ENCODE data around the gene STK32A. TPM values are rescaled to one million over a fixed set of nuclear protein-coding genes. Genes with fewer than 3 reads are reported as not detected.
A peak's percentile ranks its signal among the peaks of the same experiment; 100 is the strongest.

The STK32A gene
- not detected for total RNA-seq

DNA sequence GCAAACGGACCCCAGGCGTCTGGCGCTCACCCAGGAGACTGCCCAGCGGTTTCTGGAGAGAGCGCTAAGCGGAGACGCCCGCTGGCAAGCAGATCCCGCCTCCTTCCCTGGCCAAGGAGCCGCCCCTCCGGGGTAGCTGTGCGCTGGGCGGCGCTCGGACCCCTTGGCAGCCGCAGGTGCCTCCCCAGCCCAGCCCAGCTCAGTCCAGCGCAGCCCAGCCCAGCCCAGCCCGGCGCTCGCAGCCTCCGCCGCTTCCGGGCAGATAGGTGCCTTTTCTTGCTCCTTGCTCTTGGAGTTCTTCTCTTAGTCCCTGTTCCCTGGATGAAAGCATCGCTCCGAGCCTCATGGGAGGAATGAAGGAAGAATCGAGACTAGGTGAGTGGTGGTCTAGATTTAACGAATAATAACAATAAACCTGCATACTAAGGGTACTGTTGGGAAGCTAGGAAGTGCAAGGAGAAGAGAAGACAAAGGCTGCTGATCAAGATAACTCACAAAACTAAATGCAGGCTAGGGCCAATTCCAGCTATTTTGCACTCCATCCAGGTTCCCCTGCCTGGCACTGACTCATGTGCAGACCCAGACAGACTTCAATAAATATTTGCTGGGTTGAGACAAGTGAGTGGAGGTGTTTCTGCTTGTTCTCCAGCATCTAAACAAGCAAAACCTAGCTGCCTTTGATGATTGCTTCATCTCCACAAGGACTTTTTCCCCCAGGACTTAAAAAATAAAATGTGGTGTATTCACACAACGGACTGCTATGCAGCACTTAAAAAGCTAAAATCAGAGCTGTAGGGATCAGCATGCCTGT is at the start of gene STK32A:
Gene STK32A (plus strand): TSS at position 202 of the 811 bp plus-strand sequence. CDS start 4,609 bp downstream, outside the sequence.
- H3K36me3 Mint-ChIP-seq = no peaks in the 10 kb centered on the region
- CTCF ChIA-PET = no interaction called here
- peaks cover 1% of the 10 kb centered on the region for H3K4me1 Mint-ChIP-seq
- H3K4me3 Mint-ChIP-seq = no peak within 1 kb of the TSS
- ATAC-seq = no peak
- H3K27me3 Mint-ChIP-seq = peaks cover 27% of the 10 kb centered on the region
- no peak for DNase-seq
- no peaks in the 10 kb centered on the region for H3K9me3 Mint-ChIP-seq (ENCODE audit: low read depth)
- no peak within 1 kb of the TSS for H3K27ac Mint-ChIP-seq

DNA sequence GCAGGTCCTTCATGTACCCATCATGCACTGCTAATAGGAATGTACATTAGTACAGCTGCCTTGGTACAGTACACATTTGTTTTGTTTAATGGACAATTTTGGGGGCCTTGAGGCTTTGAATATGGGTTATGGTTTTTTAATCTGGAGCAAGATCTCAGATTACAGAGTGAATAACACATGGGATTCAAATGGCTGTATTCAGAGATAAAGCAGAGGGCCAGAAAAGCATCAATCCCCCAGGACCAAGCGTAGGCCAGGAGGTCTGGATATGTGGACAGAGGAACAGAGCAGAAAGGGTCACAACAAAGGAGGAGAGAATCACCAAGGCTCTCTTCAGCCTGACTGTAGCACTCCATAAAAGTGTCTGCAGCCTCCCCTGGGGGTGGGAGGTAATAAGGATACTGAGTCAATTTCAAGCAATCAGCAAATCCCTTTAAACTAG is 47.7 kb upstream of the STK32A start:
- no peak for DNase-seq
- Mint-ChIP-seq H3K27ac (no peak overlapping the region), H3K36me3 (no peaks in the 10 kb centered on the region), H3K27me3 (peaks cover 6% of the 10 kb centered on the region), H3K9me3 (ENCODE audit: low read depth) (no peaks in the 10 kb centered on the region), H3K4me1 (peaks cover 2% of the 10 kb centered on the region), H3K4me3 (no peak overlapping the region)
- CTCF ChIA-PET = interaction anchor here (0.6 to 2.6 kb wide), 4 partner anchors 220 to 653 kb away, joined by 3 to 22 read pairs (median 3); no protein-coding TSS in a partner anchor
- no peak for ATAC-seq

DNA sequence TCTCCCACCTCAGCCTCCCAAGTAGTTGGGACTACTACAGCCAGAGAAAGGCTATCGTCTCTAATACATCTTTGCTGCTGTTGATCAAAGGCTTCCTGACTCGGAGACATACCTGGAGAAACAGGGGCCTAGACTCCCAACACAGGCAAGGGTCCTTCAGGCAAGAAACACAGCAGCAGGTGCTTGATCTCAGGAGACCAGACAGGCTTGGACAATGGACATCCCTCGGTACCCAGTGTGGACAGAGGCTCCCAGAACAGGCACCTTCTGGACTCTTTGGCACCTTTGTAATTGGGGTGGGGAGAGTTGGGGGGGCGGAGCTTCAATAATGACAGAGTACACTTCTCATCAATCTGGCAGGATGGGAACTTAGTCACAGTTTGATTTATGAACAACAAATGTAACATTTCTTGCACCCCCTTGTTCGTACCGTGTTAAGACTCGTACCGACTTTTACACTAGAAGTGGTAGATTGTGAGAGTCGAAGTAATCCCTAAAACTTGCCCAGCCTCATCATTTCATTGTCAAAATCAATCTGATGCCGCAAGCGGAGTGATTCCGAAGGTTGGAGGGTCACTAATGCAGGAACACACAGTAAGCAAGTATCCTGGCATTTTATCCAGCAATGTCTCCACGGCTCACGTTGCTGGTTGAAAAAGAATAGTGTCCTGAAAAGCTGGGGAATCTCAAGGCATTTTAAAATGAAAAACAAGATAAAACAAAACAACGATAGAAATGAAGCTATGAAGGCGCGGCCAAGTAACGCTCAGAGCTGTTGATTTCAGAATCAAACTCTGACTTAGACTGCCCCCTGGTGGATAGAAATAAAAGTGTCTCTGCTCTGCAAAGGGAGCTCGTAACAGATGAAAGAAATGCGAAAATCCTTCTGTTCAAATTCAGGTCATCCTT is 46.4 kb upstream of the STK32A start:
- no peaks in the 10 kb centered on the region for H3K36me3 Mint-ChIP-seq
- H3K27ac Mint-ChIP-seq = no peak overlapping the region
- peak; percentile 63 for ATAC-seq
- no peak overlapping the region for H3K4me3 Mint-ChIP-seq
- CTCF ChIA-PET = interaction anchor here (0.6 to 2.6 kb wide), 40 partner anchors 9 to 742 kb away, joined by 3 to 40 read pairs (median 4); partner anchors contain the start of gene PPP2R2B
- no peaks in the 10 kb centered on the region for H3K9me3 Mint-ChIP-seq (ENCODE audit: low read depth)
- H3K27me3 Mint-ChIP-seq = peaks cover 9% of the 10 kb centered on the region
- peak; percentile 52 for DNase-seq
- peaks cover 2% of the 10 kb centered on the region for H3K4me1 Mint-ChIP-seq

DNA sequence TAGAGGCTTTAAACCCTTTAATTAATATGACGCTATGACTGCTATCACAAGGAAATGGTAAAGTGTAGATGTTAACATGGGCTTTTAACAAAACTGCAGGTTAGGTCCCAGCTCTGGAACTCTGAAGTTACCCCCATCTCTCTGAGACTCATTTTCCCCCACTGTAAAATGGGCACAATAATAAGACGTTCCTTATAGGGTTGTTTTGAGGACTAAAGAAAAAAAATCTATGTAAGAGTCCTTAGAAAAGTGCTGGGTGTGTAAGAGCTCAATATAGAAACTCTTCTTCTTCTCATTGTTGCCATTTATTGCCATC is 45.8 kb upstream of the STK32A start:
- ATAC-seq (no peak), DNase-seq (no peak)
- no peak overlapping the region for H3K4me3 Mint-ChIP-seq
- no peaks in the 10 kb centered on the region for H3K9me3 Mint-ChIP-seq (ENCODE audit: low read depth)
- H3K36me3 Mint-ChIP-seq = no peaks in the 10 kb centered on the region
- peaks cover 9% of the 10 kb centered on the region for H3K27me3 Mint-ChIP-seq
- H3K4me1 Mint-ChIP-seq = peaks cover 2% of the 10 kb centered on the region
- CTCF ChIA-PET = interaction anchor here (0.6 to 2.6 kb wide), 39 partner anchors 9 to 743 kb away, joined by 3 to 40 read pairs (median 4); partner anchors contain the start of gene PPP2R2B
- H3K27ac Mint-ChIP-seq = no peak overlapping the region

DNA sequence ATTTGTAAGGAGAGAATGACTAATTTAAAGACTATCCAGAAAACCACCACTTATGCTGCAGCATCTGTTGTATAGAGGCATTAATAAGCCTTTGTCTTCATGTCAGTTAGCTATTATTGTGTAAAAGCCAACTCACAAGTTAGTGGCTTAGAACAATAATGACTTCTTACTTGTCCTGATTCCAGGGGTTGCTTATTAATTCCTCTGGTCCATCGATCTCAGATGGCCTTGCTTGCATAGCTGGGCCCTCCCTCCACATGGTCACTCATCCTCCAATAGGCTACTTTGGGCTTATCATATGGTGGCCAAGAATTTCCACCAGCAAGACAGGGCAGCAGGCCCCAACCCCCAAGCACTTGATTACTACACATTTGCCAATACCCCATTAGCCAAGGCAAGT is 44.5 kb upstream of the STK32A start:
- Mint-ChIP-seq H3K36me3 (no peaks in the 10 kb centered on the region), H3K4me3 (no peak overlapping the region), H3K27me3 (peaks cover 9% of the 10 kb centered on the region), H3K4me1 (peaks cover 2% of the 10 kb centered on the region), H3K27ac (no peak overlapping the region), H3K9me3 (ENCODE audit: low read depth) (no peaks in the 10 kb centered on the region)
- CTCF ChIA-PET = interaction anchor here (2.3 kb wide), 1 partner anchor 11 kb away, joined by 29 read pairs; no protein-coding TSS in a partner anchor
- no peak for ATAC-seq
- DNase-seq = no peak

DNA sequence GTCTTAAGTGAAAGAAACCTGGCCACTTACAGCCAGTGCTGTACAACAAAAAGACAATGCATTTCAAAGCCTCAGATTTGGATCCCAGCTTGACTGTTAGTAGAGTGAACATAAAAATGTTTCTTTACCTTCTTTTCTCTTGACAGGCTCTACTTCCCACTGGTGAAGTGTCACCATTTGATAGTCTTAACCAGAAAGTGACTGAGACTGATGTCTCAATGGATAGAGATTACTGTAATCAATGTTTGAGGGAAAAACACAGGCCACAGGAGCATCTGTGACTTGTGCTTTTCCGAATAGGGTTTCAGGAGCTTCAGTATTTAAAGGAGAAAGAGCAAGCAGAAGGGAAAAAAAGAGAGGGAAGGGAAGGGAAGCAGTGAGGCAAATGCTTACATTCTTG is 41.7 kb upstream of the STK32A start:
- Mint-ChIP-seq H3K27ac (no peak overlapping the region), H3K36me3 (no peaks in the 10 kb centered on the region), H3K4me1 (peaks cover 2% of the 10 kb centered on the region), H3K9me3 (ENCODE audit: low read depth) (no peaks in the 10 kb centered on the region), H3K27me3 (peaks cover 5% of the 10 kb centered on the region), H3K4me3 (no peak overlapping the region)
- DNase-seq (no peak), ATAC-seq (no peak)
- CTCF ChIA-PET = no interaction called here

DNA sequence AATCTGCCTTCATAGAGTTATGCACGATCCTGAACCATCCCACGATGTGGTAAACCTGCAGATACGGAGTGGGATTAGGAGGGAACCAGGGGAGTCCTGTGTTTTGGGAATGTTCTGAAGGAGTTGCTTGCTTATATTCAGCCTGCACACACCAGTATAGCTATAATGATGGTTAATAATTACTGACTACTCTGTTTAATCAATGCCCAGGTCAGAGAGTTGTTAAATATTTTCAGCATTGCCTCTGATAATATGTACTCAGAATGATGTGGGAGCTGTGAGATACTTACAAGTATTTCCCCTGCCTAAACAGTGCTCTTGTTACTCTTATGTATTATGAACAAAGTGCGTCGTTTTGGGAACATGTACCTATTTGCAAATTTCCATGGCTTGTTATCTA is 34.8 kb upstream of the STK32A start:
- no peaks in the 10 kb centered on the region for H3K9me3 Mint-ChIP-seq (ENCODE audit: low read depth)
- H3K36me3 Mint-ChIP-seq = no peaks in the 10 kb centered on the region
- H3K4me1 Mint-ChIP-seq = no peaks in the 10 kb centered on the region
- no peak for ATAC-seq
- no peak overlapping the region for H3K4me3 Mint-ChIP-seq
- CTCF ChIA-PET = interaction anchor here (3.0 kb wide), 1 partner anchor 11 kb away, joined by 10 read pairs; no protein-coding TSS in a partner anchor
- H3K27ac Mint-ChIP-seq = no peak overlapping the region
- H3K27me3 Mint-ChIP-seq = peaks cover 11% of the 10 kb centered on the region
- no peak for DNase-seq

DNA sequence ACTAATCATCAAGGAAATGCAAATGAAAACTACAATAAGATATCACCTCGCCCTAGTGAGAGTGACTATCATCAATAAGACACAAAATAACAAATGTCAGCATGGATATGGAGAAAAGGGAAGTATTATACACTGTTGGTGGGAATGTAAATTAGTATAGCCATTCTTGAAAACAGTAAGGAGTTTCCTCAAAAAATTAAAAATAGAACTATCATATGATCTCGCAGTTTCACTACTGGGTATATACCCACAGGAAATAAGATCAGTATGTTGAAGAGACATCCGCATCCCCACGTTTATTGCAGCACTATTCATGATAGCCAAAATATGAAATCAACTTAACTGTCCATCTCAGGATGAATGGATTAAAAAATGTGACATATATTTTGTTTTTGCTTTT is 31.6 kb upstream of the STK32A start:
- CTCF ChIA-PET = interaction anchor here (1.5 kb wide), 1 partner anchor 14 kb away, joined by 5 read pairs; no protein-coding TSS in a partner anchor
- peaks cover 13% of the 10 kb centered on the region for H3K27me3 Mint-ChIP-seq
- DNase-seq (no peak), ATAC-seq (no peak)
- H3K9me3 Mint-ChIP-seq (ENCODE audit: low read depth) = no peaks in the 10 kb centered on the region
- no peak overlapping the region for H3K4me3 Mint-ChIP-seq
- no peaks in the 10 kb centered on the region for H3K4me1 Mint-ChIP-seq
- H3K27ac Mint-ChIP-seq = no peak overlapping the region
- no peaks in the 10 kb centered on the region for H3K36me3 Mint-ChIP-seq

DNA sequence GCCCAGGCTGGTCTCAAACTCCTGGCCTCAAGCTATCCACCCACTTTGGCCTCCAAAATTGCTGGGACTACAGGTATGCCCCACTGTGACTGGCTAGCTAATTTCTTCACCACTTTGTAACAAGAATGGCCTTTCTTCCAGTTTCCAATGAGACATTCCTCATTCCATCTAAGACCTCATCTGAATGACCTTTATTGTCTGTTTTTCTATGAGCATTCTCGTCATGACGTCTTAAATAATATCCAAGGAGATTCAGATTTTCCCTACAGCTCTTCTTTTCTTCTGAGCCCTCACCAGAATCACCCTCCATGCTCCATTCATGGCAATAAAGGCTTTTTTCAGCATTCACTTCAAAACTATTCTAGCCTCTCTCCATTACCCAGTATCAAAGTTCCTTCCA is 30.2 kb upstream of the STK32A start:
- Mint-ChIP-seq H3K27ac (no peak overlapping the region), H3K9me3 (ENCODE audit: low read depth) (no peaks in the 10 kb centered on the region), H3K27me3 (peaks cover 11% of the 10 kb centered on the region), H3K36me3 (no peaks in the 10 kb centered on the region), H3K4me3 (no peak overlapping the region), H3K4me1 (no peaks in the 10 kb centered on the region)
- DNase-seq (no peak), ATAC-seq (no peak)
- CTCF ChIA-PET = interaction anchor here (1.5 kb wide), 1 partner anchor 16 kb away, joined by 5 read pairs; no protein-coding TSS in a partner anchor

DNA sequence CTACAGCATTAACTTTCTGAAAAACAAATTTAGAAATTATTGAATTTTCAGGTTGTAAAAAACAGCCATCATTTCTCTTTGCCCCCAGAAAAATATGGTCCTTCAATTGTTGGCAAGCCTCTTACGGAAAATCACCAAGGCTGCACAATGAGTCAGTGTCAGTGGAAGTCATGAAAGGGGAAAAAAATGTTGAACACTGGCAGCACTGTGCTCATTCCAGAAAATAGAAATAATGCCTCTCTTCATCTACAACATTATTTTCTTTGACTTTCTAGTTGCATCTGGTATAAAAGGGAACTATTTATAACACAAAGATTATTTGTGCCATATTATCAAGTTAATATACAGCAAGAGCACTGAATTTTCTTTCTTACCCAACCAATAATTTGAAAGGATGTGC is 26.7 kb upstream of the STK32A start:
- no peak for ATAC-seq
- no peaks in the 10 kb centered on the region for H3K36me3 Mint-ChIP-seq
- CTCF ChIA-PET = interaction anchor here (1.0 kb wide), 1 partner anchor 19 kb away, joined by 3 read pairs; no protein-coding TSS in a partner anchor
- no peak for DNase-seq
- peaks cover 11% of the 10 kb centered on the region for H3K27me3 Mint-ChIP-seq
- H3K9me3 Mint-ChIP-seq (ENCODE audit: low read depth) = no peaks in the 10 kb centered on the region
- no peak overlapping the region for H3K4me3 Mint-ChIP-seq
- H3K4me1 Mint-ChIP-seq = no peaks in the 10 kb centered on the region
- H3K27ac Mint-ChIP-seq = no peak overlapping the region

DNA sequence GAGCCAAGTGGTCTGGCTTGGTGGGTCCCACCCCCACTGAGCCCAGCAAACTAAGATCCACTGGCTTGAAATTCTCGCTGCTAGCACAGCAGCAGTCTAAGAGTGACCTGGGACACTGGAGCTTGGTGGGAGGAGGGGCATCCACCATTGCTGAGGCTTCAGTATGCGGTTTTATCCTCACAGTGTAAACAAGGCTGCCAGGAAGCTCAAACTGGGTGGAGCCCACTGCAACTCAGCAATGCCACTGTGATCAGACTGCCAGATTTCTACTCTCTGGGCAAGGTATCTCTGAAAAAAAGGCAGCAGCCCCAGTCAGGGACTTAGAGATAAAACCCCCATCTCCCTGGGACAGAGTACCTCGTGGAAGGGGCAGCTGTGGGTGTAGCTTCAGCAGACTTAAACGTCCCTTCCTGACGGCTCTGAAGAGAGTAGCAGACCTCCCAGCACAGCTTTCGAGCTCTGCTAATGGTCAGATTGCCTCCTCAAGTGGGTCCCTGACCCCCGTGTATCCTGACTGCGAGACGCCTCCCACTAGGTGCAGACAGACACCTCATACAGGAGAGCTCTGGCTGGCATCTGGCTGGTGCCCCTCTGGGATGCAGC is 18.2 kb upstream of the STK32A start:
- CTCF ChIA-PET = no interaction called here
- no peak for ATAC-seq

DNA sequence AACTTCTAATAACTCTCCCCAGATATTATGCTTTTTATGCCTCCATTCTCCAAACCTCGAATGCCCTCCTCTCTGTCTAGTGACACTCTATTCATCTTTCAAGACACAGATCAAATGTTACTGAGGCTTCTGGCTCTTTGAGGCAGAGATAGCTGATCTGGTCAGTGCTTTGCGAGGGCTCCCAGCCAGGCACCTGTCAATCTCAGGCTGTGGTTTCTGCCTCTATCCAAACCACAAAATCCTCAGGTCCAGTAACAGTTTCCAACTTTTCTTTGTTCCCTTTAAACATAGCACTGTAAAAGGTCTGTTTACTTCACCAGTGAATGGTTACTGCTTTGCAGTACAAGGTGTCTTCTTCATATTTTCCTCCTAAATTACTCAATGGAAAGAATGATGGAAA is 11.5 kb upstream of the STK32A start:
- CTCF ChIA-PET = no interaction called here
- Mint-ChIP-seq H3K4me1 (no peaks in the 10 kb centered on the region), H3K36me3 (no peaks in the 10 kb centered on the region)

More for the DNA sequence above, 18.2 kb upstream of the STK32A start:
- no peak for DNase-seq
- Mint-ChIP-seq H3K36me3 (no peaks in the 10 kb centered on the region), H3K4me3 (no peak overlapping the region), H3K27ac (peak overlapping the region; percentile 46), H3K4me1 (no peaks in the 10 kb centered on the region), H3K27me3 (peaks cover 3% of the 10 kb centered on the region), H3K9me3 (ENCODE audit: low read depth) (no peaks in the 10 kb centered on the region)

More for the DNA sequence above, 11.5 kb upstream of the STK32A start:
- no peak for DNase-seq
- no peaks in the 10 kb centered on the region for H3K9me3 Mint-ChIP-seq (ENCODE audit: low read depth)
- H3K27ac Mint-ChIP-seq = no peak overlapping the region
- no peak overlapping the region for H3K4me3 Mint-ChIP-seq
- H3K27me3 Mint-ChIP-seq = peaks cover 4% of the 10 kb centered on the region
- no peak for ATAC-seq
